Central memory CD8-positive, alpha-beta T cell (primary cell): ENCODE measurements around the gene TSHZ2.

Experiments
- ATAC-seq: fragments of 150-1000 bp; cut with Tn5 transposase; replicated peaks from 2 replicates; pipeline ENCODE4 v1.10.0; 2022; ENCODE audit warnings: mild to moderate bottlenecking, moderate FRiP score, moderate number of reproducible peaks; ENCODE audit not compliant: poor library complexity, severe bottlenecking; ENCODE audit errors: extremely low read depth
- DNase-seq, 2 donors: peaks; one replicate each; pipeline ENCODE4 v3.0.0; 2021; ENCODE audit warnings: low spot score in 2 of 2
- H3K27ac Mint-ChIP-seq: one replicate; pipeline ENCODE4 v1.8.0; 2022; ENCODE audit warnings: low read depth, mild to moderate bottlenecking, moderate library complexity, mixed read lengths
- H3K27me3 Mint-ChIP-seq: one replicate; pipeline ENCODE4 v1.8.0; 2022; ENCODE audit warnings: mixed read lengths
- H3K36me3 Mint-ChIP-seq: one replicate; pipeline ENCODE4 v1.8.0; 2022; ENCODE audit warnings: mild to moderate bottlenecking, moderate library complexity, mixed read lengths; ENCODE audit not compliant: insufficient read depth
- H3K4me1 Mint-ChIP-seq: one replicate; pipeline ENCODE4 v1.8.0; 2022; ENCODE audit warnings: mixed read lengths
- H3K4me3 Mint-ChIP-seq: one replicate; pipeline ENCODE4 v1.8.0; 2022; ENCODE audit warnings: mild to moderate bottlenecking, moderate library complexity, mixed read lengths
- H3K9me3 Mint-ChIP-seq: one replicate; pipeline ENCODE4 v1.8.0; 2022; ENCODE audit warnings: mixed read lengths

TSHZ2 gene

GRCh38 chr20:53243152-53243551 is 271.0 kb downstream of the TSHZ2 start:
- H3K36me3 Mint-ChIP-seq, result peaks cover 2% of the 10 kb centered on the region
- no peak for ATAC-seq
- DNase-seq, result no peak
- no peak overlapping the region for H3K4me3 Mint-ChIP-seq
- H3K4me1 Mint-ChIP-seq, result no peaks in the 10 kb centered on the region
- H3K27ac Mint-ChIP-seq, result no peak overlapping the region
- no peaks in the 10 kb centered on the region for H3K9me3 Mint-ChIP-seq
- H3K27me3 Mint-ChIP-seq, result peaks cover 78% of the 10 kb centered on the region

GRCh38 chr20:53244711-53245110 is 272.6 kb downstream of the TSHZ2 start:
- Mint-ChIP-seq H3K4me3 (no peak overlapping the region), H3K27ac (no peak overlapping the region), H3K9me3 (no peaks in the 10 kb centered on the region), H3K36me3 (peaks cover 2% of the 10 kb centered on the region), H3K27me3 (peaks cover 74% of the 10 kb centered on the region), H3K4me1 (no peaks in the 10 kb centered on the region)
- DNase-seq, result no peak
- ATAC-seq, result no peak

- ATAC-seq, result no peak
These were observed 273.4 kb downstream of the TSHZ2 start for GRCh38 chr20:53245574-53245973.

GRCh38 chr20:53247468-53248103 is 275.4 kb downstream of the TSHZ2 start:
- no peak for DNase-seq
- peaks cover 74% of the 10 kb centered on the region for H3K27me3 Mint-ChIP-seq
- no peaks in the 10 kb centered on the region for H3K4me1 Mint-ChIP-seq
- H3K4me3 Mint-ChIP-seq, result no peak overlapping the region
- ATAC-seq, result no peak
- H3K36me3 Mint-ChIP-seq, result peaks cover 2% of the 10 kb centered on the region
- no peak overlapping the region for H3K27ac Mint-ChIP-seq
- no peaks in the 10 kb centered on the region for H3K9me3 Mint-ChIP-seq

More at GRCh38 chr20:53245574-53245973, 273.4 kb downstream of the TSHZ2 start:
- H3K4me1 Mint-ChIP-seq, result no peaks in the 10 kb centered on the region
- H3K36me3 Mint-ChIP-seq, result peaks cover 2% of the 10 kb centered on the region
- no peaks in the 10 kb centered on the region for H3K9me3 Mint-ChIP-seq
- H3K27me3 Mint-ChIP-seq, result peaks cover 77% of the 10 kb centered on the region
- DNase-seq, result no peak
- H3K4me3 Mint-ChIP-seq, result no peak overlapping the region
- H3K27ac Mint-ChIP-seq, result no peak overlapping the region

GRCh38 chr20:53250456-53250855 is 278.3 kb downstream of the TSHZ2 start:
- DNase-seq (no peak), ATAC-seq (no peak)
- Mint-ChIP-seq H3K27ac (no peak overlapping the region), H3K4me1 (no peaks in the 10 kb centered on the region), H3K9me3 (peaks cover 7% of the 10 kb centered on the region), H3K27me3 (peaks cover 61% of the 10 kb centered on the region), H3K4me3 (no peak overlapping the region), H3K36me3 (peaks cover 2% of the 10 kb centered on the region)

- no peak for ATAC-seq
- peaks cover 2% of the 10 kb centered on the region for H3K36me3 Mint-ChIP-seq
These were observed 279.8 kb downstream of the TSHZ2 start for GRCh38 chr20:53252002-53252401.

GRCh38 chr20:53253668-53254067 is 281.5 kb downstream of the TSHZ2 start:
- no peak for DNase-seq
- no peak overlapping the region for H3K4me3 Mint-ChIP-seq
- H3K36me3 Mint-ChIP-seq, result no peaks in the 10 kb centered on the region
- peaks cover 38% of the 10 kb centered on the region for H3K27me3 Mint-ChIP-seq
- no peaks in the 10 kb centered on the region for H3K4me1 Mint-ChIP-seq
- ATAC-seq, result no peak
- H3K27ac Mint-ChIP-seq, result no peak overlapping the region
- H3K9me3 Mint-ChIP-seq, result peaks cover 7% of the 10 kb centered on the region

More at GRCh38 chr20:53252002-53252401, 279.8 kb downstream of the TSHZ2 start:
- Mint-ChIP-seq H3K27ac (no peak overlapping the region), H3K4me1 (no peaks in the 10 kb centered on the region), H3K4me3 (no peak overlapping the region), H3K27me3 (peaks cover 46% of the 10 kb centered on the region), H3K9me3 (peaks cover 7% of the 10 kb centered on the region)
- no peak for DNase-seq

GRCh38 chr20:53255102-53255710 is 283.0 kb downstream of the TSHZ2 start:
- ATAC-seq (no peak), DNase-seq (no peak)
- peaks cover 23% of the 10 kb centered on the region for H3K27me3 Mint-ChIP-seq
- no peaks in the 10 kb centered on the region for H3K4me1 Mint-ChIP-seq
- peaks cover 7% of the 10 kb centered on the region for H3K9me3 Mint-ChIP-seq
- no peaks in the 10 kb centered on the region for H3K36me3 Mint-ChIP-seq
- H3K4me3 Mint-ChIP-seq, result no peak overlapping the region
- no peak overlapping the region for H3K27ac Mint-ChIP-seq

GRCh38 chr20:53258741-53259140 is 286.6 kb downstream of the TSHZ2 start:
- no peaks in the 10 kb centered on the region for H3K4me1 Mint-ChIP-seq
- peaks cover 7% of the 10 kb centered on the region for H3K9me3 Mint-ChIP-seq
- H3K27ac Mint-ChIP-seq, result no peak overlapping the region
- DNase-seq (no peak), ATAC-seq (no peak)
- no peaks in the 10 kb centered on the region for H3K36me3 Mint-ChIP-seq
- peaks cover 17% of the 10 kb centered on the region for H3K27me3 Mint-ChIP-seq
- no peak overlapping the region for H3K4me3 Mint-ChIP-seq

GRCh38 chr20:53260168-53260567 is 288.0 kb downstream of the TSHZ2 start:
- H3K27me3 Mint-ChIP-seq, result peaks cover 31% of the 10 kb centered on the region
- H3K27ac Mint-ChIP-seq, result no peak overlapping the region
- H3K9me3 Mint-ChIP-seq, result no peaks in the 10 kb centered on the region
- ATAC-seq (no peak), DNase-seq (no peak)
- H3K4me1 Mint-ChIP-seq, result no peaks in the 10 kb centered on the region
- no peak overlapping the region for H3K4me3 Mint-ChIP-seq
- no peaks in the 10 kb centered on the region for H3K36me3 Mint-ChIP-seq

- Mint-ChIP-seq H3K4me3 (no peak overlapping the region), H3K27me3 (peaks cover 35% of the 10 kb centered on the region)
- no peak for DNase-seq
These were observed 288.4 kb downstream of the TSHZ2 start for GRCh38 chr20:53260591-53260990.

GRCh38 chr20:53262365-53262764 is 290.2 kb downstream of the TSHZ2 start:
- H3K4me1 Mint-ChIP-seq, result no peaks in the 10 kb centered on the region
- no peak overlapping the region for H3K27ac Mint-ChIP-seq
- H3K4me3 Mint-ChIP-seq, result no peak overlapping the region

More at GRCh38 chr20:53260591-53260990, 288.4 kb downstream of the TSHZ2 start:
- Mint-ChIP-seq H3K27ac (no peak overlapping the region), H3K36me3 (no peaks in the 10 kb centered on the region), H3K4me1 (no peaks in the 10 kb centered on the region), H3K9me3 (no peaks in the 10 kb centered on the region)
- no peak for ATAC-seq

More at GRCh38 chr20:53262365-53262764, 290.2 kb downstream of the TSHZ2 start:
- no peak for DNase-seq
- H3K27me3 Mint-ChIP-seq, result peaks cover 53% of the 10 kb centered on the region
- ATAC-seq, result no peak
- no peaks in the 10 kb centered on the region for H3K9me3 Mint-ChIP-seq
- H3K36me3 Mint-ChIP-seq, result no peaks in the 10 kb centered on the region
